H9 (cell line): ENCODE data around the gene ITSN1. TPM values are rescaled to one million over a fixed set of nuclear protein-coding genes. Genes with fewer than 3 reads are reported as not detected.

Experiments used
- DNase-seq: peaks from one replicate; pipeline ENCODE4 v3.0.0-alpha.2; 2017
- H2AFZ ChIP-seq: one replicate; pipeline ENCODE4 v1.6.1; 2013; ENCODE audit warnings: mild to moderate bottlenecking, low read length, control low read depth, moderate library complexity
- H2AK5ac ChIP-seq: 2 replicates; pipeline ENCODE4 v1.6.1; 2013; ENCODE audit warnings: low read length, control low read depth, mixed read lengths; ENCODE audit not compliant: insufficient read length
- H2BK120ac ChIP-seq: one replicate; pipeline ENCODE4 v1.6.1; 2013; ENCODE audit warnings: low read depth, mild to moderate bottlenecking, low read length, control low read depth, inconsistent platforms; ENCODE audit not compliant: poor library complexity, severe bottlenecking
- H2BK12ac ChIP-seq: 2 replicates; pipeline ENCODE4 v1.6.1; 2013; ENCODE audit warnings: low read length, control low read depth, mixed read lengths, low read depth; ENCODE audit not compliant: insufficient read length
- H2BK15ac ChIP-seq: 2 replicates; pipeline ENCODE4 v1.6.1; 2013; ENCODE audit warnings: low read depth, low read length, control low read depth
- H2BK20ac ChIP-seq: one replicate; pipeline ENCODE4 v1.6.1; 2013; ENCODE audit warnings: low read depth, mild to moderate bottlenecking, low read length, control low read depth, inconsistent platforms; ENCODE audit not compliant: poor library complexity, severe bottlenecking
- H2BK5ac ChIP-seq: 2 replicates; pipeline ENCODE4 v1.6.1; 2013; ENCODE audit warnings: low read length, control low read depth, mixed read lengths; ENCODE audit not compliant: insufficient read length
- H3K14ac ChIP-seq: 2 replicates; pipeline ENCODE4 v1.6.1; 2013; ENCODE audit warnings: low read length, control low read depth; ENCODE audit not compliant: insufficient read depth
- H3K18ac ChIP-seq: 2 replicates; pipeline ENCODE4 v1.6.1; 2013; ENCODE audit warnings: low read depth, mild to moderate bottlenecking, mixed read lengths, low read length, control low read depth; ENCODE audit not compliant: insufficient read length
- H3K23ac ChIP-seq: 2 replicates; pipeline ENCODE4 v1.6.1; 2013; ENCODE audit warnings: low read length, control low read depth, mixed read lengths, low read depth; ENCODE audit not compliant: insufficient read length
- H3K23me2 ChIP-seq: 2 replicates; pipeline ENCODE4 v1.6.1; 2013; ENCODE audit warnings: low read depth, mild to moderate bottlenecking, mixed read lengths, low read length, control low read depth; ENCODE audit not compliant: insufficient read length, poor library complexity, severe bottlenecking
- H3K27ac ChIP-seq: 2 replicates; pipeline ENCODE4 v1.5.1; 2013; ENCODE audit warnings: low read length, control low read depth, mixed read lengths, low read depth; ENCODE audit not compliant: insufficient read length
- H3K27me3 ChIP-seq: 2 replicates; pipeline ENCODE4 v1.6.1; 2013; ENCODE audit warnings: low read length, control low read depth, inconsistent platforms; ENCODE audit not compliant: insufficient read depth
- H3K4ac ChIP-seq: 2 replicates; pipeline ENCODE4 v1.6.1; 2013; ENCODE audit warnings: low read depth, mild to moderate bottlenecking, control low read depth, inconsistent platforms, low read length, moderate library complexity
- H3K4me1 ChIP-seq: 2 replicates; pipeline ENCODE4 v1.6.1; 2013; ENCODE audit warnings: low read length, control low read depth, inconsistent platforms; ENCODE audit not compliant: insufficient read depth
- H3K4me2 ChIP-seq: 2 replicates; pipeline ENCODE4 v1.6.1; 2013; ENCODE audit warnings: low read length, control low read depth, mixed read lengths; ENCODE audit not compliant: insufficient read length, insufficient read depth
- H3K56ac ChIP-seq: 2 replicates; pipeline ENCODE4 v1.6.1; 2013; ENCODE audit warnings: low read depth, mild to moderate bottlenecking, mixed read lengths, low read length, control low read depth; ENCODE audit not compliant: insufficient read length
- H3K79me1 ChIP-seq: 2 replicates; pipeline ENCODE4 v1.6.1; 2013; ENCODE audit warnings: low read depth, mild to moderate bottlenecking, moderate library complexity, low read length, control low read depth, inconsistent platforms; ENCODE audit not compliant: insufficient read depth, poor library complexity, severe bottlenecking
- H3K79me2 ChIP-seq: 2 replicates; pipeline ENCODE4 v1.6.1; 2013; ENCODE audit warnings: low read length, control low read depth, inconsistent platforms; ENCODE audit not compliant: insufficient read depth
- H3K9ac ChIP-seq: 2 replicates; pipeline ENCODE4 v1.6.1; 2013; ENCODE audit warnings: low read length, control low read depth, mixed read lengths; ENCODE audit not compliant: insufficient read length; ENCODE audit errors: extremely low read depth
- H3K9me3 ChIP-seq: one replicate; pipeline ENCODE4 v1.6.1; 2013; ENCODE audit warnings: low read depth, low read length, inconsistent platforms; ENCODE audit not compliant: control insufficient read depth
- H3T11ph ChIP-seq: one replicate; pipeline ENCODE4 v1.6.1; 2013; ENCODE audit warnings: mild to moderate bottlenecking, low read length, control low read depth, inconsistent platforms
- H4K20me1 ChIP-seq: one replicate; pipeline ENCODE4 v1.6.1; 2013; ENCODE audit not compliant: control insufficient read depth, insufficient read length, insufficient read depth
- H4K5ac ChIP-seq: 2 replicates; pipeline ENCODE4 v1.6.1; 2013; ENCODE audit warnings: low read depth, mild to moderate bottlenecking, mixed read lengths, low read length, control low read depth; ENCODE audit not compliant: insufficient read length
- H4K8ac ChIP-seq: replicated peaks from 2 replicates; pipeline ENCODE4 v1.6.1; 2013; ENCODE audit warnings: low read length, control low read depth, mixed read lengths, low read depth; ENCODE audit not compliant: insufficient read length
- H4K91ac ChIP-seq: 2 replicates; pipeline ENCODE4 v1.6.1; 2013; ENCODE audit warnings: low read depth, mild to moderate bottlenecking, moderate library complexity, mixed read lengths, low read length, control low read depth; ENCODE audit not compliant: insufficient read length
- H3K27ac Mint-ChIP-seq, 3 experiments: 2 replicates in 2 of 3; 3 replicates in 1 of 3; pipeline ENCODE4 v1.8.0; 2020 to 2021; ENCODE audit warnings: mixed read lengths in 3 of 3, mild to moderate bottlenecking in 1 of 3, moderate library complexity in 1 of 3
- H3K27me3 Mint-ChIP-seq: 2 replicates; pipeline ENCODE4 v1.8.0; 2021; ENCODE audit warnings: low read depth, mild to moderate bottlenecking, moderate library complexity, mixed read lengths
- H3K36me3 Mint-ChIP-seq, 3 experiments: 2 replicates in 2 of 3; 3 replicates in 1 of 3; pipeline ENCODE4 v1.8.0; 2020 to 2021; ENCODE audit warnings: low read depth in 3 of 3, mixed read lengths in 3 of 3; ENCODE audit not compliant: insufficient read depth in 1 of 3
- H3K4me1 Mint-ChIP-seq, 2 experiments: 2 replicates each; pipeline ENCODE4 v1.8.0; 2020; ENCODE audit warnings: mixed read lengths in 2 of 2
- H3K4me3 Mint-ChIP-seq, 2 experiments: 2 replicates in 1 of 2; 3 replicates in 1 of 2; pipeline ENCODE4 v1.8.0; 2020 to 2021; ENCODE audit warnings: mild to moderate bottlenecking in 2 of 2, mixed read lengths in 2 of 2, moderate library complexity in 1 of 2
- H3K9me3 Mint-ChIP-seq, 2 experiments: 2 replicates in 1 of 2; 3 replicates in 1 of 2; pipeline ENCODE4 v1.8.0; 2020; ENCODE audit warnings: mild to moderate bottlenecking in 2 of 2, mixed read lengths in 2 of 2, moderate library complexity in 1 of 2
- WGBS: extraction: QIAGEN DNeasy Blood & Tissue Kit; methylation state at CpG from one replicate; pipeline ENCODE4 v1.1.7; 2013; ENCODE audit warnings: missing lambda C conversion rate, low lambda C conversion rate, mixed read lengths; ENCODE audit not compliant: insufficient read length; ENCODE audit errors: extremely low coverage; 5-methylcytosine and 5-hydroxymethylcytosine counted together
- total RNA-seq: library from RNA; stranded (reverse); gene quantifications from 2 replicates; pipeline ENCODE4 v1.2.1, GENCODE V29; 2021
- TF ChIP-seq, protein P1 (sequence below): fragments of 200-600 bp; sonication (generic); conservative IDR thresholded peaks from 3 replicates; pipeline ENCODE4 v1.8.0; 2021; ENCODE audit warnings: antibody characterized with exemption, mild to moderate bottlenecking

The ITSN1 gene
- total RNA-seq, 1 experiment from 2014 or later: 94.2 TPM

DNA sequence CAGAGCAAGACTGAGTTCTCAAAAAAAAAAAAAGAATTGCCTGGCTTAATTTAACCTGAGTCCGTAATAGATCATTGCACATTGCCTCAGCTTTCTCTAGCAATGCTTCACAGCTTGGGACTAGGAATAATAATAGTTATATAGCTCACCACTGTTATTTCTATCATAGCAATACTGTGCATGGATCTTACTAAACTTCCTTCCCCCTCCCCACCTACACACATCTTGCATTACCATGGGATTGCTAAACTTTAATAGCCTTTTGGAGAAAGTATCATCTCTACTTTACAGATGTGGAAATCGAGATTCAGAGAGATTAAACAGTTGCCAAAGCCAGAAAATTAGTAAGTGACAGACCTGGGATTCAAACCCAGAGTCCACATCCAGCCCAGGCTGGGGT, 173.9 kb downstream of the ITSN1 start:
- Histone ChIP-seq H2AFZ (no peak overlapping the region), H4K91ac (no peak overlapping the region), H3K4me2 (no peak overlapping the region), H4K8ac (no peak overlapping the region), H3K27ac (no peak overlapping the region), H3K56ac (no peak overlapping the region), H2BK120ac (no peak overlapping the region), H3K79me1 (peaks cover 3% of the 10 kb centered on the region), H3K4me1 (no peaks in the 10 kb centered on the region; the same call in 1 of the 2 replicates), H2BK12ac (no peak overlapping the region), H2BK5ac (no peak overlapping the region), H4K20me1 (no peaks in the 10 kb centered on the region), H2BK15ac (no peak overlapping the region), H3K23me2 (no peaks in the 10 kb centered on the region), H2BK20ac (no peak overlapping the region), H2AK5ac (no peak overlapping the region), H3K79me2 (no peaks in the 10 kb centered on the region), H3T11ph (no peak overlapping the region), H3K9ac (no peak overlapping the region), H3K23ac (no peak overlapping the region), H4K5ac (no peak overlapping the region), H3K4ac (no peak overlapping the region), H3K27me3 (no peaks in the 10 kb centered on the region), H3K9me3 (no peaks in the 10 kb centered on the region), H3K18ac (no peak overlapping the region), H3K14ac (no peak overlapping the region)
- TF ChIP-seq, protein P1, sequence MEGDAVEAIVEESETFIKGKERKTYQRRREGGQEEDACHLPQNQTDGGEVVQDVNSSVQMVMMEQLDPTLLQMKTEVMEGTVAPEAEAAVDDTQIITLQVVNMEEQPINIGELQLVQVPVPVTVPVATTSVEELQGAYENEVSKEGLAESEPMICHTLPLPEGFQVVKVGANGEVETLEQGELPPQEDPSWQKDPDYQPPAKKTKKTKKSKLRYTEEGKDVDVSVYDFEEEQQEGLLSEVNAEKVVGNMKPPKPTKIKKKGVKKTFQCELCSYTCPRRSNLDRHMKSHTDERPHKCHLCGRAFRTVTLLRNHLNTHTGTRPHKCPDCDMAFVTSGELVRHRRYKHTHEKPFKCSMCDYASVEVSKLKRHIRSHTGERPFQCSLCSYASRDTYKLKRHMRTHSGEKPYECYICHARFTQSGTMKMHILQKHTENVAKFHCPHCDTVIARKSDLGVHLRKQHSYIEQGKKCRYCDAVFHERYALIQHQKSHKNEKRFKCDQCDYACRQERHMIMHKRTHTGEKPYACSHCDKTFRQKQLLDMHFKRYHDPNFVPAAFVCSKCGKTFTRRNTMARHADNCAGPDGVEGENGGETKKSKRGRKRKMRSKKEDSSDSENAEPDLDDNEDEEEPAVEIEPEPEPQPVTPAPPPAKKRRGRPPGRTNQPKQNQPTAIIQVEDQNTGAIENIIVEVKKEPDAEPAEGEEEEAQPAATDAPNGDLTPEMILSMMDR: no peak
- no peak overlapping the region for H3K4me3 Mint-ChIP-seq
- peak overlapping the region in 2 of 3 experiments; percentile 15 to 35; a peak in 2 of 7 replicates for H3K27ac Mint-ChIP-seq
- H3K4me1 Mint-ChIP-seq: peaks cover 14 to 18% of the 10 kb centered on the region in 2 experiments
- peaks cover 28 to 80% (median 65%) of the 10 kb centered on the region in 3 experiments; a peak in 6 of 7 replicates for H3K36me3 Mint-ChIP-seq
- no CpG with 5 or more reads among the region's 2 CpGs for WGBS
- no peak for DNase-seq
- no peaks in the 10 kb centered on the region for H3K9me3 Mint-ChIP-seq
- no peaks in the 10 kb centered on the region for H3K27me3 Mint-ChIP-seq
